GM10248 (cell line): ENCODE results near the gene ATP4B.

Experiments used
- CTCF ChIA-PET: fragments of 300-600 bp; sonication (Branson Sonifier 250); formaldehyde crosslinking; extraction: SDS; loops from one replicate; lab custom pipeline; 2021; ENCODE audit warnings: antibody characterized with exemption; lab: Yijun Ruan, JAX
- POLR2A ChIA-PET: fragments of 350-650 bp; sonication (Branson Sonifier 250); formaldehyde crosslinking; extraction: SDS; loops from one replicate; lab custom pipeline; 2020; ENCODE audit warnings: antibody characterized with exemption; lab: Yijun Ruan, JAX
- DNase-seq: peaks from one replicate; pipeline ENCODE4 v3.0.0; 2012; ENCODE audit errors: extremely low spot score
- TF ChIP-seq, protein P1 (sequence below): IDR thresholded peaks from 2 replicates; pipeline ENCODE4 v1.5.1; 2012; ENCODE audit warnings: mild to moderate bottlenecking, low read depth; ENCODE audit errors: extremely low read depth, missing control alignments, control extremely low read depth

Gene ATP4B

DNA sequence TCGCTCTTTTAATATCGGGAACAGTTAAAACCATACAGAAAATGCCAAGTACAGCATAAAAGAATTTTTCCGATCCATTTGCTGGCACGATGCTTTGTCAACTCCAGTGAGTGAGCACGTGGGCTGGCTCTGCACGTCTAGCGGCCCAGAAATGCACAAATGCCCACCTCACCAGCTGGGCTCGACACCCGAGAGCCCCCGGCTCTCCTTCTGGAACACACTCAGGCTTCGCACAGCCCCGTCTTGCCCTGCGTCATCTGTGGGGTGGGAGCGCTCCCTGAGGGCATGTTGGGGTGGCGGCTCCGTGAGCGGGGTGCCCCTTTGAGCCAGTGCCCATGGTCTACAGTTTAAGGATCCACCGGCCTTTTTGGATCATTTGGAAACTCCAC is 24.5 kb downstream of the ATP4B start:
- ChIA-PET CTCF (no interaction called here), POLR2A (no interaction called here)
- DNase-seq = no peak
- TF ChIP-seq, protein P1, sequence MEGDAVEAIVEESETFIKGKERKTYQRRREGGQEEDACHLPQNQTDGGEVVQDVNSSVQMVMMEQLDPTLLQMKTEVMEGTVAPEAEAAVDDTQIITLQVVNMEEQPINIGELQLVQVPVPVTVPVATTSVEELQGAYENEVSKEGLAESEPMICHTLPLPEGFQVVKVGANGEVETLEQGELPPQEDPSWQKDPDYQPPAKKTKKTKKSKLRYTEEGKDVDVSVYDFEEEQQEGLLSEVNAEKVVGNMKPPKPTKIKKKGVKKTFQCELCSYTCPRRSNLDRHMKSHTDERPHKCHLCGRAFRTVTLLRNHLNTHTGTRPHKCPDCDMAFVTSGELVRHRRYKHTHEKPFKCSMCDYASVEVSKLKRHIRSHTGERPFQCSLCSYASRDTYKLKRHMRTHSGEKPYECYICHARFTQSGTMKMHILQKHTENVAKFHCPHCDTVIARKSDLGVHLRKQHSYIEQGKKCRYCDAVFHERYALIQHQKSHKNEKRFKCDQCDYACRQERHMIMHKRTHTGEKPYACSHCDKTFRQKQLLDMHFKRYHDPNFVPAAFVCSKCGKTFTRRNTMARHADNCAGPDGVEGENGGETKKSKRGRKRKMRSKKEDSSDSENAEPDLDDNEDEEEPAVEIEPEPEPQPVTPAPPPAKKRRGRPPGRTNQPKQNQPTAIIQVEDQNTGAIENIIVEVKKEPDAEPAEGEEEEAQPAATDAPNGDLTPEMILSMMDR = no peak

DNA sequence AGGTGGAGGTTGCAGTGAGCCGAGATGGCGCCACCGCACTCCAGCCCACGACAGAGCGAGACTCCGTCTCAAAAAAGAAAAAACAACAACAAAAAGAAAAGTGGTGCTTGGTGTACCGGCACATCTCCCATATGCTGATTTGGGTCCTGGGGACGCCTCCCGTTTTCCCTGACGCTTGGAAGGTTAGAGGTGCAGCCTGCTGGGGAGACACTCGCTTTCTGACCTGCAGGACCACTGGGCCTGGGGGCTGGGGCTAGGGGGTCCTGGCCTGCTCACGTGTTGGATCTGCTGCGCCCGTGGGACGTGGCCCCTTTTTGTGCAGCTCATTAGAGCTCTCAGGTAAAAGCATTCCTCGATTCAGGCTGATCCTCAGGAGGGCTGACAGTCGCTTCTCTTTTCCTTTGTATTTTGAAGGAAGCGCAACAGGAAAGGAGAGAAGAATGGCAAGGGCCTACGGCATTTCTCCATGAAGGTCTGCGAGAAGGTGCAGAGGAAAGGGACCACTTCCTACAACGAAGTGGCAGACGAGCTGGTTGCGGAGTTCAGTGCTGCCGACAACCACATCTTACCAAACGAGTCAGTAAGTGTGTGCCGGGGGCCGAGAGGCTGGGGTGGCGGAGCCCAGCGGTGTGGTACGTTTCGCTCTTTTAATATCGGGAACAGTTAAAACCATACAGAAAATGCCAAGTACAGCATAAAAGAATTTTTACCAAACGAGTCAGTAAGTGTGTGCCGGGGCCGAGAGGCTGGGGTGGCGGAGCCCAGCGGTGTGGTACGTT is 25.1 kb downstream of the ATP4B start:
- ChIA-PET POLR2A (no interaction called here), CTCF (no interaction called here)
- DNase-seq = no peak
- TF ChIP-seq, protein P1 = no peak

DNA sequence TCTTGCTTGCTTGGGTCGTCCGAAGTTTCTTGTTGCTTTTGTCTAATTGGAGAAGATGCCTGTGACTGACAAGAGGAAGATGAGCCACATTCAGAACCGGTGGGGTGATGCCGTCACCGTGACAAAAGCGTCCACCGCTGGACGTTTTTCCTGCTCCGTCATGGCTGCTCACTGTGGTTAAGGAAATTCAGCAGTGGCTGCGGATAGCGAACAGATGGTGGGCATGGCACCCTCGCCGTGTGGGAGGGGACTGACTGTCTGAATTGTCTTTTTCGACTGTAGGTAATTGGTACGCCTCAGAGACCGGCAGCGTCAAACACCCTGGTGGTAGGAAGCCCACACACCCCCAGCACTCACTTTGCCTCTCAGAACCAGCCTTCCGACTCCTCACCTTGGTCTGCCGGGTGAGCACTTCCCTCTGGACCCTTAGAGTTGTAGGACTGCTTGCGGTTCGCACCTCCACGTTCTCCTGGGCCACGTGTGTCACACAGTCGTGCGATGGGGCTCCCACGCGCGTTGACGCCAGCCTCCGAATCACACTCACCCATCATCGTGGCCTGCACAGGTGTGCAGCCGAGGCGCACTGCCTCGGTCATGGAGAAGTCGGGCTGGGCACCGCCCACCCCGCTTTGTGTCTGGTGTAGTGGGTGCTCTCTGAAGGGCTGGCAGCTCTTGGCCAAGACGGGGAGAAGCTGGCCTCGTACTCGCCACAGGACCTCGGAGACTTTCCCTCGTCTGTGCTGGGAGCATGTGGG is 26.5 kb downstream of the ATP4B start:
- ChIA-PET CTCF (interaction anchor here (1.1 kb wide), 1 partner anchor 105 kb away, joined by 3 read pairs; no protein-coding TSS in a partner anchor), POLR2A (no interaction called here)
- no peak for DNase-seq
- TF ChIP-seq, protein P1 = no peak

DNA sequence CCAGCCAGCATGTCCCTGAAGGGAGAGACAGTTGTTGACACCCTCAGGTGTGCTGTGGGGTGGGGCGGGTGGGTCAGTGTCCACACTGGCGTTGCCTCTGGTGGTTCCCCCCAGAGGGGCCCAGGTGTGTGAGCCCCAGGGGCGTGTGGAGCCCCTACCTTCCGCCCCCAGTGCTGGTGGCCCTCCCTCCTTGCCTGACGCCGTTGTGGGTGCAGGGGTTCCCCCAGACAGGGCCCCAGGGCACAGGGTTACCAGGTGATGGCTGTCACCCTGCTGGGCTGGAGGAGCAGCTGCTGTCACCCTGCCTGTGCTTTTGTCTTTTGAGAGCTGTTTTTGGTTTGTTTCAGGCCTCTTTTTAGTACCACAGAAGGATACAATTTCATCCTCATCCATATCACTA is 27.2 kb downstream of the ATP4B start:
- TF ChIP-seq, protein P1 = no peak
- POLR2A ChIA-PET = no interaction called here
- no peak for DNase-seq
- CTCF ChIA-PET = interaction anchor here (1.1 kb wide), 1 partner anchor 106 kb away, joined by 3 read pairs; no protein-coding TSS in a partner anchor

DNA sequence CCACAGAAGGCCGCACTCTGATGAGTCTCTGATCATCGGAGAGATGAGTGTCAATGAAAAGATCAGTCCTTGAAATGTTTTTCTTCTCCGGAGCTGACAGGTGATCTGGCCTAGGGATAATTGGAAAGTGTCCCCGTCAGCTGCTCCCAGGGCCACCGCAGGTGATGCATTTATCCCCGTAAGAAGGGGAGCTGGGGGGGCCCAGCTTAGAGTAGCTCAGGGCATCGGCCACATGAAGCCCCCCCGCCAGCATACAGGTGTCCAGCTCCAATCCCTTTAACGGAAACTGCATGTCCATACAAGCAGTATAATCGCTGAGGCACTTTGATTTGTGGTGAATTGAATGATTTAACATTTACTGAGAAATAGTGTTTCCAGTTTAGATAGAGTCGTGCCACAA is 27.7 kb downstream of the ATP4B start:
- TF ChIP-seq, protein P1 = no peak
- ChIA-PET POLR2A (no interaction called here), CTCF (interaction anchor here (1.1 kb wide), 1 partner anchor 106 kb away, joined by 3 read pairs; no protein-coding TSS in a partner anchor)

DNA sequence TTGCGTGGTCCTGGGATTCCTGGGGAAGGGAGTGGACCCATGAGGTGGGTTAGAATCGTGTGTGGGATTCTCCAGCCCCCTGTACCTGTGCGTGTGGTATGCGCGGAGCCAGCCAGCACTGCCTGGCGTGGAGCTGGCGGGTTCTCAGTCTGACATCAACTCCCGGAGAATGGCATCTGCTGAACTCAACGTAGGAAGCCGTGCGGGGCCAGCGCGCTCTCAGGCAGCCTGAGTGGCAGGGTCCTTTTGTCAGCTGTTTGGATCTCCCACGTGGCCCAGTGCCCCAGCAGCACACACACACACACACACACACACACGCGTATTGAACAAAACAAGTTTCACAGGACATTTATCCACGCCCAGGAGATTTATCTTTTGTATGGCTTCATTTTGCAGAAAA is 28.1 kb downstream of the ATP4B start:
- DNase-seq = no peak
- TF ChIP-seq, protein P1 = no peak
- POLR2A ChIA-PET = no interaction called here
- CTCF ChIA-PET = no interaction called here

More for the DNA sequence above, 27.7 kb downstream of the ATP4B start:
- DNase-seq = no peak
